Measurements from ENCODE around the gene SLCO2A1. TPM values are rescaled to one million over a fixed set of nuclear protein-coding genes. Genes with fewer than 3 reads are reported as not detected.
A peak's percentile ranks its signal among the peaks of the same experiment; 100 is the strongest.

The SLCO2A1 gene
- total RNA-seq, 4 donors from 2014 or later, result 7.8 to 12.0 (median 11.1) TPM

DNA sequence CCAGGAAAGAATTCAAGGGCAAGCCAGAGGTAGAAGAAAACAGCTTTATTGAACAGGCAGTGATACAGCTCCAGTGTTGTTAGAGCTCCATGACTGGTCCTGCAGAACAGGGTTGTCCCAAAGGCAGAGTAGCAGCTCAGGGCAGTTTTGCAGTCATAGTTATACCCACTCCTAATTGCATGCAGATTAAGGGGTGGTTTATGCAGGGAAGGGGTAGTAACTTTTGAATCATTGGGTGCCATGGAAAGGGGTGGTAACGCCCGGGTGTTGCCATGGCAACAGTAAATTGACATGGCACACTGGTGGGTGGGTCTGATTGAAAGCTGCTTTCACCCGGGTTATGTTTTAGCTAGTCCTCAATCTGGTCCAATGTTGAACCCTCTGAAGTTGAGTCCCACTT is 124.3 kb downstream of the SLCO2A1 start:
- H3K4me3 ChIP-seq, result no peak overlapping the region
- ATAC-seq, result no peak
- no peaks in the 10 kb centered on the region for H3K9me3 ChIP-seq
- WGBS, 2 donors (ENCODE audit: low coverage in 1 of 2), result 52 to 69% methylated on average over 3 of the region's 3 CpGs
- TF ChIP-seq POLR2AphosphoS5 (IDR thresholded peaks at IDR 0.05) (no peak), POLR2A (IDR thresholded peaks at IDR 0.05) (no peak), EP300 (IDR thresholded peaks at IDR 0.05) (no peak), CTCF (IDR thresholded peaks at IDR 0.05) (no peak)
- no peaks in the 10 kb centered on the region for H3K27me3 ChIP-seq
- H3K36me3 ChIP-seq, result no peaks in the 10 kb centered on the region
- H3K27ac ChIP-seq, result no peak overlapping the region
- H3K4me1 ChIP-seq, result no peaks in the 10 kb centered on the region

GRCh38 chr3:133901847-133902246 is 127.9 kb downstream of the SLCO2A1 start:
- no peaks in the 10 kb centered on the region for H3K9me3 ChIP-seq
- TF ChIP-seq POLR2AphosphoS5 (IDR thresholded peaks at IDR 0.05) (no peak), EP300 (IDR thresholded peaks at IDR 0.05) (no peak), CTCF (IDR thresholded peaks at IDR 0.05) (no peak), POLR2A (IDR thresholded peaks at IDR 0.05) (no peak)
- H3K4me3 ChIP-seq, result no peak overlapping the region
- no peak overlapping the region for H3K27ac ChIP-seq
- ATAC-seq, result no peak
- H3K4me1 ChIP-seq, result no peaks in the 10 kb centered on the region
- WGBS, 2 donors (ENCODE audit: low coverage in 1 of 2), result 80 to 82% methylated on average over 5 of the region's 5 CpGs
- H3K27me3 ChIP-seq, result no peaks in the 10 kb centered on the region
- H3K36me3 ChIP-seq, result no peaks in the 10 kb centered on the region

- no CpG with 5 or more reads among the region's 1 CpG for WGBS, 2 donors (ENCODE audit: low coverage in 1 of 2)
- H3K36me3 ChIP-seq, result no peaks in the 10 kb centered on the region
- no peak overlapping the region for H3K27ac ChIP-seq
- TF ChIP-seq CTCF (IDR thresholded peaks at IDR 0.05) (peak in 1 of 4 experiments; percentile 21), POLR2A (IDR thresholded peaks at IDR 0.05) (no peak)
- no peaks in the 10 kb centered on the region for H3K27me3 ChIP-seq
- no peak overlapping the region for H3K4me3 ChIP-seq
- H3K4me1 ChIP-seq, result peaks cover 0 to 5% (median 3%) of the 10 kb centered on the region in 3 donors
- no peak for ATAC-seq
- no peaks in the 10 kb centered on the region for H3K9me3 ChIP-seq
Observed at GRCh38 chr3:133901083-133901482, 128.6 kb downstream of the SLCO2A1 start.

DNA sequence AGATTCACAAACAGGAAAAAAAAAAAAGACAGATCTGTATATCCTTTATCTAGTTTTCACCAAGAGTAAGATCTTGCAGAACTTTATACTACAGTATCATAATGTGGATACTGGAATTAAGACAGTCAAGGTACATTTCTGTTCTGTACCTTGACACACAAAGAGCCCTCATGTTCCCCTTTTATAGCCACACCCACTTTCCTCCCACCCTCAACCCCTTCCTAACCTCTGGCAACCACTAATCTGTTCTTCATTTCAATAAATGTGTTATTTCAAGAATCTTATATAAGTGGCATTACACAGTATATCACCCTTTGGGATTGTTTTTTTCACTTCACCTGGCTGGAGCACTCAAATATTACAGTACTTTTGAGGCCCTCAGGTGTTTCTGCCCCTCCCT is 130.4 kb downstream of the SLCO2A1 start:
- no peak for ATAC-seq
- no peaks in the 10 kb centered on the region for H3K9me3 ChIP-seq
- no peak overlapping the region for H3K27ac ChIP-seq
- H3K27me3 ChIP-seq, result peaks cover 4% of the 10 kb centered on the region
- H3K4me3 ChIP-seq, result no peak overlapping the region
- H3K36me3 ChIP-seq, result no peaks in the 10 kb centered on the region
- peaks cover 0 to 21% (median 7%) of the 10 kb centered on the region in 3 donors for H3K4me1 ChIP-seq
- no peak for TF ChIP-seq EP300 (IDR thresholded peaks at IDR 0.05)
- TF ChIP-seq CTCF (IDR thresholded peaks at IDR 0.05), result no peak
- TF ChIP-seq POLR2AphosphoS5 (IDR thresholded peaks at IDR 0.05), result no peak
- no peak for TF ChIP-seq POLR2A (IDR thresholded peaks at IDR 0.05)

DNA sequence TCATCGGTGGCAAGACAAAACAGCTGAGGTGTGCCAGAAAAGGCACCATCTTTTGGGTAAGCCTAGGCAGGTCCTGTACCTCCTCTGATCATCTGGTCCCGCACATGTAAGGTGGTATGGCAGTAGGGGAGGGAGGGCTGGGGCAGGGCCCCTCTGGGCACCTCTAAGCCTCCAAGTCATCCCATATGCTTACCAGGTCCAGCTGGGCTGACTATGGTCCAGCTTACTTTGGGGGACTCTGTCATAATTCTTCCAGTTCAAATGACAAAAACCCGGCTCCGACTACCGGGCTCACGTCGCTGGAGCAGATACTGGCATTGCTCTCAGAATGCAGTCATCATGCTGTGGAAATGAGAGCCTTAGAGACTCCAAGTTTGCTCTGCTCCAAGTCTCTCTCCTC is 132.2 kb downstream of the SLCO2A1 start:
- Histone ChIP-seq H3K27ac (no peak overlapping the region), H3K27me3 (peaks cover 4% of the 10 kb centered on the region), H3K4me3 (no peak overlapping the region), H3K9me3 (no peaks in the 10 kb centered on the region), H3K36me3 (no peaks in the 10 kb centered on the region), H3K4me1 (peaks cover 0 to 27% (median 10%) of the 10 kb centered on the region in 3 donors)
- no peak for TF ChIP-seq EP300 (IDR thresholded peaks at IDR 0.05)
- TF ChIP-seq POLR2A (IDR thresholded peaks at IDR 0.05), result no peak
- no peak for TF ChIP-seq CTCF (IDR thresholded peaks at IDR 0.05)
- TF ChIP-seq POLR2AphosphoS5 (IDR thresholded peaks at IDR 0.05), result no peak
- ATAC-seq, result no peak
- 57 to 62% methylated on average over 4 to 5 of the region's 7 CpGs for WGBS, 2 donors (ENCODE audit: low coverage in 1 of 2)

All from gastroesophageal sphincter (tissue), 4 donors.